Fibroblast of lung (primary cell): ENCODE results near the gene HERC6. TPM values are rescaled to one million over a fixed set of nuclear protein-coding genes. Genes with fewer than 3 reads are reported as not detected.

Experiments used
- DNase-seq, 2 donors: peaks; one replicate each; pipeline versions ENCODE4 v3.0.0 to v3.0.0-alpha.2; 2010; ENCODE audit warnings: low read depth in 2 of 2
- H2AFZ ChIP-seq: 2 replicates; pipeline ENCODE4 v1.5.1; 2012; ENCODE audit warnings: low read length, control low read depth, inconsistent platforms
- H3K27ac ChIP-seq: 2 replicates; pipeline ENCODE4 v1.5.1; 2011; ENCODE audit warnings: low read length, control low read depth; ENCODE audit not compliant: insufficient read depth
- H3K27me3 ChIP-seq: 2 replicates; pipeline ENCODE4 v1.5.1; 2011; ENCODE audit warnings: mild to moderate bottlenecking, low read length; ENCODE audit not compliant: control insufficient read depth, insufficient read depth
- H3K36me3 ChIP-seq: 2 replicates; pipeline ENCODE4 v1.5.1; 2011; ENCODE audit warnings: low read length; ENCODE audit not compliant: control insufficient read depth, insufficient read depth
- H3K4me1 ChIP-seq: 2 replicates; pipeline ENCODE4 v1.5.1; 2011; ENCODE audit warnings: low read length; ENCODE audit not compliant: control insufficient read depth, insufficient read depth; ENCODE audit errors: extremely low read depth
- H3K4me2 ChIP-seq: 2 replicates; pipeline ENCODE4 v1.5.1; 2011; ENCODE audit warnings: low read length, control low read depth; ENCODE audit not compliant: insufficient read depth; ENCODE audit errors: extremely low read depth
- H3K4me3 ChIP-seq, 4 experiments: fragments of 200-600 bp in 1 of 4; sonication (generic) in 1 of 4; replicated peaks in 1 of 4; 2 replicates each; pipeline ENCODE4 v1.5.1; 2011 to 2016; ENCODE audit warnings: low read length in 4 of 4, low read depth in 3 of 4, mild to moderate bottlenecking in 3 of 4, control low read depth in 2 of 4, inconsistent platforms in 1 of 4, mixed read lengths in 1 of 4; ENCODE audit not compliant: insufficient read depth in 1 of 4; ENCODE audit errors: control extremely low read depth in 1 of 4
- H3K79me2 ChIP-seq: 2 replicates; pipeline ENCODE4 v1.5.1; 2012; ENCODE audit warnings: mild to moderate bottlenecking, low read length, inconsistent platforms; ENCODE audit not compliant: control insufficient read depth, insufficient read depth
- H3K9ac ChIP-seq: 2 replicates; pipeline ENCODE4 v1.5.1; 2011; ENCODE audit warnings: mild to moderate bottlenecking, low read length, control low read depth; ENCODE audit not compliant: insufficient read depth
- H3K9me3 ChIP-seq: 2 replicates; pipeline ENCODE4 v1.5.1; 2012; ENCODE audit warnings: low read depth, low read length; ENCODE audit not compliant: control insufficient read depth, insufficient read depth
- H4K20me1 ChIP-seq: 2 replicates; pipeline ENCODE4 v1.5.1; 2011; ENCODE audit warnings: low read length; ENCODE audit not compliant: control insufficient read depth, insufficient read depth; ENCODE audit errors: extremely low read depth
- EZH2 ChIP-seq: IDR thresholded peaks from 2 replicates; pipeline ENCODE4 v1.5.1; 2012; ENCODE audit warnings: low read length, control low read depth, mild to moderate bottlenecking; ENCODE audit errors: missing control alignments
- polyA plus RNA-seq, 2 donors: library from polyadenylated mRNA; depleted of rRNA in 1 of 2; stranded (reverse) in 1 of 2; unstranded in 1 of 2; fragments of >200 nt; gene quantifications; 2 replicates each; pipeline ENCODE4 v1.2.1, GENCODE V29; 2011 to 2012; ENCODE audit warnings: missing spikeins in 1 of 2
- total RNA-seq: library from RNA; depleted of rRNA; stranded (reverse); fragments of >200 nt; gene quantifications from 2 replicates; pipeline ENCODE4 v1.2.1, GENCODE V29; 2014
- TF ChIP-seq, protein P1 (sequence below), 2 donors: IDR thresholded peaks in 1 of 2; conservative IDR thresholded peaks in 1 of 2; 1 replicate in 1 of 2; 2 replicates in 1 of 2; pipeline ENCODE4 v1.5.1; 2011 to 2012; ENCODE audit warnings: low read length in 2 of 2, control low read depth in 1 of 2, inconsistent platforms in 1 of 2, low read depth in 1 of 2, mild to moderate bottlenecking in 1 of 2

HERC6 gene
- total and polyA plus RNA-seq, 2 donors (not counting 1 experiment from before 2014, with no cell fraction given), result 6.3 to 12.9 TPM

DNA sequence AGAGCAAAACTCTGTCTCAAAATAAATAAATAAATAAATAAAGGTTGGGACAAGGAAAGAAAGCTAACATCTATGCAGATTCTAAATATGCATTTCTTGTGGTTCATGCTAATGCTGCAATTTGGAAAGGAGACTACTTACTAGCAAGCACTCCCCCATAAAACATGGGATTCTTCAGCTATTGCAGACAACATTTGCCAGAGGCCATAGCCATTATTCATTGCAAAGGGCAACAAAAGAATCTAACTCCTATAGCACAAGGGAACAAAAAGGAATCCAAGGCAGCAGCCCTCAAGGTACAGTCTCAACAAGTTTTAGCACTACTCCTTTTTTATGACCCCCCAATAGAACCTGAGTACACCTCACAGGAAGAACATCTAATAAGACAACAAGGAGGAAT lies 70.2 kb downstream of the HERC6 start:
- no peak for TF ChIP-seq EZH2
- TF ChIP-seq, protein P1, sequence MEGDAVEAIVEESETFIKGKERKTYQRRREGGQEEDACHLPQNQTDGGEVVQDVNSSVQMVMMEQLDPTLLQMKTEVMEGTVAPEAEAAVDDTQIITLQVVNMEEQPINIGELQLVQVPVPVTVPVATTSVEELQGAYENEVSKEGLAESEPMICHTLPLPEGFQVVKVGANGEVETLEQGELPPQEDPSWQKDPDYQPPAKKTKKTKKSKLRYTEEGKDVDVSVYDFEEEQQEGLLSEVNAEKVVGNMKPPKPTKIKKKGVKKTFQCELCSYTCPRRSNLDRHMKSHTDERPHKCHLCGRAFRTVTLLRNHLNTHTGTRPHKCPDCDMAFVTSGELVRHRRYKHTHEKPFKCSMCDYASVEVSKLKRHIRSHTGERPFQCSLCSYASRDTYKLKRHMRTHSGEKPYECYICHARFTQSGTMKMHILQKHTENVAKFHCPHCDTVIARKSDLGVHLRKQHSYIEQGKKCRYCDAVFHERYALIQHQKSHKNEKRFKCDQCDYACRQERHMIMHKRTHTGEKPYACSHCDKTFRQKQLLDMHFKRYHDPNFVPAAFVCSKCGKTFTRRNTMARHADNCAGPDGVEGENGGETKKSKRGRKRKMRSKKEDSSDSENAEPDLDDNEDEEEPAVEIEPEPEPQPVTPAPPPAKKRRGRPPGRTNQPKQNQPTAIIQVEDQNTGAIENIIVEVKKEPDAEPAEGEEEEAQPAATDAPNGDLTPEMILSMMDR (conservative IDR thresholded peaks at IDR 0.05 in 1 of 2, IDR thresholded peaks at IDR 0.05 in 1 of 2; ENCODE audit: low read depth in 1 of 2, low read length in 2 of 2), result no peak
- Histone ChIP-seq H3K9ac (no peak overlapping the region), H3K4me1 (no peaks in the 10 kb centered on the region), H2AFZ (no peak overlapping the region), H4K20me1 (no peaks in the 10 kb centered on the region), H3K4me2 (no peak overlapping the region), H3K9me3 (no peaks in the 10 kb centered on the region), H3K27ac (no peak overlapping the region), H3K36me3 (no peaks in the 10 kb centered on the region), H3K27me3 (no peaks in the 10 kb centered on the region), H3K79me2 (no peaks in the 10 kb centered on the region), H3K4me3 (no peak overlapping the region)
- peak in 1 of 2 donors; percentile 3 for DNase-seq

DNA sequence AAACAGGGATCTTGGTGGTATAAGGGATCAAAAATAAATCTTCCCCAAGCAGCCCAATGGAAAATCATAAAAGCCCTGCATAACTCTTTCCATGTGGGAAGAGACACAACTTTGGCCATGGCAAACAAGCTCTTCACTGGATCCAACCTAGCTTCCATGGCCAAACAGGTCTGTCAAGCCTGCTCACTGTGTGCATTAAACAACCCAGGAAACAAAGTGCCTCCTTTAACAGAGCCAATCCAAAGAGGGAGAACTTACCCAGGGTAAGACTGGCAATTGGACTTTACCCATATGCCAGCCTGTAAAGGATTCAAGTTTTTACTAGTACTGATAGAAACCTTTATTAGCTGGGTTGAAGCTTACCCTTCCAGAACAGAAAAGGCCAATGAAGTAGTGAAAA lies 70.6 kb downstream of the HERC6 start:
- DNase-seq, result no peak
- Histone ChIP-seq H3K4me2 (no peak overlapping the region), H3K36me3 (no peaks in the 10 kb centered on the region), H3K9ac (no peak overlapping the region), H3K4me3 (no peak overlapping the region), H3K9me3 (no peaks in the 10 kb centered on the region), H3K79me2 (no peaks in the 10 kb centered on the region), H3K4me1 (no peaks in the 10 kb centered on the region), H3K27me3 (no peaks in the 10 kb centered on the region), H2AFZ (no peak overlapping the region), H3K27ac (no peak overlapping the region), H4K20me1 (no peaks in the 10 kb centered on the region)
- TF ChIP-seq, protein P1 (conservative IDR thresholded peaks at IDR 0.05 in 1 of 2, IDR thresholded peaks at IDR 0.05 in 1 of 2; ENCODE audit: low read depth in 1 of 2, low read length in 2 of 2), result no peak
- no peak for TF ChIP-seq EZH2

DNA sequence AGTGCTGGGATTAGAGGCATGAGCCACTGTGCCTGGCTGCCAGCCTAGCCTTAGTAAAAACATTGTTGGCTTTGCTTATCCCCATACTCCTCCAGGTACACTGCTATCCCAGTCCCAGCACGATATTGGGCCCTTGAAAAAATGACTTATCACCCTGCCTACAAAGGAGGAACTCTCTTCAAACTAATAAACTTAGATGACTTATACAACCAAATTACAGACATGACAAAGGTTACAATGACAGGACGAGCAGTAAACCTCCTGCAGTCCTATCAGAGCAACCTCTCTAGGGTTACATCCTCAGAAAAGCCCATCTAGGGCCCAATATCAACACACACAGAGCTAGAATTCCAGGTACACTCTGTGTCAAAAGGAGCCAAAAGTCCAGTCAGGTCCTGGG lies 72.6 kb downstream of the HERC6 start:
- no peaks in the 10 kb centered on the region for H3K27me3 ChIP-seq
- TF ChIP-seq EZH2, result no peak
- TF ChIP-seq, protein P1 (conservative IDR thresholded peaks at IDR 0.05 in 1 of 2, IDR thresholded peaks at IDR 0.05 in 1 of 2; ENCODE audit: low read depth in 1 of 2, low read length in 2 of 2), result no peak
- no peak overlapping the region for H3K27ac ChIP-seq
- DNase-seq, result no peak
- no peaks in the 10 kb centered on the region for H4K20me1 ChIP-seq
- H3K79me2 ChIP-seq, result no peaks in the 10 kb centered on the region
- H3K36me3 ChIP-seq, result no peaks in the 10 kb centered on the region
- H3K4me1 ChIP-seq, result no peaks in the 10 kb centered on the region
- H3K4me3 ChIP-seq, result no peak overlapping the region
- no peak overlapping the region for H2AFZ ChIP-seq
- no peaks in the 10 kb centered on the region for H3K9me3 ChIP-seq
- H3K4me2 ChIP-seq, result no peak overlapping the region
- H3K9ac ChIP-seq, result no peak overlapping the region
